C4-2B (cell line): ENCODE results near the gene SLC35F3.

Source experiments
- CTCF ChIP-seq: fragments of 450-650 bp; conservative IDR thresholded peaks from 2 replicates; pipeline ENCODE4 v1.5.1; 2017; ENCODE audit warnings: mild to moderate bottlenecking
- ZFX ChIP-seq: fragments of 450-650 bp; IDR thresholded peaks from 2 replicates; pipeline ENCODE4 v1.6.1; 2017

GRCh38 chr1:233998891-233999290, 94.4 kb downstream of the SLC35F3 start:
- TF ChIP-seq CTCF, result no peak
- TF ChIP-seq ZFX, result no peak
